ENCODE data around the gene RHBDD1.
A peak's percentile ranks its signal among the peaks of the same experiment; 100 is the strongest.

The RHBDD1 gene, protein sequence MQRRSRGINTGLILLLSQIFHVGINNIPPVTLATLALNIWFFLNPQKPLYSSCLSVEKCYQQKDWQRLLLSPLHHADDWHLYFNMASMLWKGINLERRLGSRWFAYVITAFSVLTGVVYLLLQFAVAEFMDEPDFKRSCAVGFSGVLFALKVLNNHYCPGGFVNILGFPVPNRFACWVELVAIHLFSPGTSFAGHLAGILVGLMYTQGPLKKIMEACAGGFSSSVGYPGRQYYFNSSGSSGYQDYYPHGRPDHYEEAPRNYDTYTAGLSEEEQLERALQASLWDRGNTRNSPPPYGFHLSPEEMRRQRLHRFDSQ

DNA sequence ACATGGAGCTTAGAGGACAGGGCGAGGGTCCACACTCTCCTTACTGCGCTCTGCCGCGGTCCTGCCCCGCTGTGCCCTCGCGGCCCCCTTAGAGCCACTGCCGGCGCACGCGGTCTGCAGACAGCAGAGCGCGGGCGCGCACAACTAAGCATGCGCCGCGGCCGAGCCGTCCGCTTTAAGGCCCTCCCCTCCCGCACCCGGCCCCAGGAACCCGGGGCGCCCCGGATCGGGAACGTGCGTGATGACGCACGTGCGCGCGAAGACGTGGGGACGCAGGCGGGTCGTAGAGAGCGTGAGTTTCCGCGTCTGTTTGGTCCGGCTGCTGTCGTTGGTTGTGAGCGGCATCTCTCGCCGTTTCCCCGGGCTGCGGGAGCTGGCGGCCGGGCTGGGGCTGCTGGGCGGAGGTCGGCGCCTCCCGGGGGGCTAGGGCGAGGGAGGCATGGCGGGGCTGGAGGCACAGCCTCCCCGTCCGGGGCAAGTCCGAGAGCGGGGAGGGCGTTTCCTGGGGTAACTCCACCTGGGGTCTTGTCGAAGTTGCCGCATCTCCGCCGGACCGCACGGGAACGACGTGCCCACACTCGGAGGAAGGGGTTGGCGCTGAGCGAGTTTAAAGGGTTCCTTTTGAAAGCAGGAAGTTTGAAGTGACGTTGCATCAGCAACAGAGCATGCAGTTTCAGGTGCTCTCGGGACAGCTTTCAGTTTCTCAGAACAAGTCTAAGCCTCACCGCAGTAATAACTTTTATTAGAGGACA, at the start of gene RHBDD1:
TSS of gene RHBDD1 (plus strand) at position 259 of the 752 bp plus-strand sequence. CDS start 28,640 bp downstream, outside the sequence.
- peak; percentile 96 for DNase-seq

DNA sequence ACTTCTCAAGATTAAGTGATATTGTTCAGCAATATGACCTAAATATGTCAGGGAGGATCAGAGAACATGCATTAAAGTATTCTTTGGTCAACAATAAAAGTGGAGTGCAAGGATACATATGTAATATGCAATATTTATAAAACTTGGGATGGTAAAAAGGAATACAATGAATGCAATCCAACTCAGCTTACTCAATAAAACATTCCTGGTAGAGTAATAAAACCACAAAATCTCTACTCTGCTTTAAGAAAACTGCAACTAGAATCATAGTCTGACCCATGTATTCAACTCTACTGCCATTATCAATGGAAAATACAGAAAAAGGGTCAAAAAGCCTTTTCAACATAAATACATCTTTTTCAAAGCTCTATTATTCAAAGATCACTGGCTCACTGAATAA, 47.8 kb upstream of the RHBDD1 start:
- no peak for DNase-seq

DNA sequence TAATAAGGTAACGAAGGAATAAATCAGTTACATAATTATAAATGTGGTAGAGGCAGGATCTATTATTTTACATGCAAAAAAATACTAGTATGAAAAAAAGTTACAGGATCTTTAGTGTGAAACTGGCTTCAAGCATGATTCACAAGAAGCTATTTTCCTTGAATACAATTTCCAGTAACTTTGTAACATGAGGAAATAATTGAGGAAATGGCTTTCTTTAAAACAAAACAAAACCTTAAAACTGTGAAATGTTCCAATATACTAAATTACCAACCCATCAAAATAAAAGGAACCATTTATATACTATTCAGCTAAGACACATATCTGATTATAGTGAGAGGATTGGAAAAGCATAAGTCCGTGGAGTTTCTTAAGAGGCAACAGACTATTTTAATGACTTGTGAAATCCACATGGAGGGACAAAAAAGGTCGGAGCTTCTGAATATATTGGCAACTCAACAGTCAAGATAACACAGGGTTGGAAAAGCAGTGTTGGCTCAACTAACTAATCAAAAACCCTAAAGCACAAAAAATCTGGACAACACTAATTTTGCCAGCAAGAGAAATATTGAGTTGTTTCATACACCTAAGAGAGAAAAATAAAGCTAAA, 46.9 kb upstream of the RHBDD1 start:
- no peak for DNase-seq

DNA sequence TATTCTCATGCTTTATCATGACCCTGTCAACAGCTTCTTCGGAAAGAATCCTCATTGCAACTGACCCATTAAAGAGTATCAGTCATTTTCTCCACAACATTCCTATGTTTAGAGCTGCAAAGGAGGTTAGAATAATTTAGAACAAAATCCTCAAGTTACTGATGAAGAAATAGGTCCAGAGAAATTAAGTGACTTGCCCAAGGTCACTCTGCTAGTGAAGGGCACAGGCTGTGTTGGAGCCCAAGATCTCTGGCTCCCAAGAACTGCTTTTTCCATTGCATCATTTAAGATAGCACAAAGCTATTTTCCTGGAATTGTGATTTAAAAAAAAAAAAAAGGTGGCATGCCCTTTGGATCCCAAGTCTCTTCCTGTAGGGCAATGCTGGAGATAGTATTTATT, 45.8 kb upstream of the RHBDD1 start:
- no peak for DNase-seq

DNA sequence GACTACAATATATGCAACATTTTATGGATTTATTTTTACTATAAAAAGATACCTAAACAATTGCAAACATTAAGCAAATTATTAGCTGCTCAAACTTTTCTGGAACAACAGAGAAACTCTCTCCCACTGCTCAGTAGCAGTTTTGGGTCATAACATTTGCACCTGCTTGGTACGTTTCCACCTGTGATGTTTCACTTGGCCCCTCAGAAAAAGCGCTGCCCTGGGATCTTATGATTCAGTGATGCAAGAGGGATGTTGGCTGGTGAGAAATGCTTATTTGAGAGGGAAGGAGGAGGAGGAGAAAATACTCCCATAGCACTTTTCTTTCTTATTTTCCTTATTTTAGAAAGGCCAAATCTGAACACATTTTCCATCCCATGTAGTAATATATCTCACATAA, 45.4 kb upstream of the RHBDD1 start:
- DNase-seq: no peak

DNA sequence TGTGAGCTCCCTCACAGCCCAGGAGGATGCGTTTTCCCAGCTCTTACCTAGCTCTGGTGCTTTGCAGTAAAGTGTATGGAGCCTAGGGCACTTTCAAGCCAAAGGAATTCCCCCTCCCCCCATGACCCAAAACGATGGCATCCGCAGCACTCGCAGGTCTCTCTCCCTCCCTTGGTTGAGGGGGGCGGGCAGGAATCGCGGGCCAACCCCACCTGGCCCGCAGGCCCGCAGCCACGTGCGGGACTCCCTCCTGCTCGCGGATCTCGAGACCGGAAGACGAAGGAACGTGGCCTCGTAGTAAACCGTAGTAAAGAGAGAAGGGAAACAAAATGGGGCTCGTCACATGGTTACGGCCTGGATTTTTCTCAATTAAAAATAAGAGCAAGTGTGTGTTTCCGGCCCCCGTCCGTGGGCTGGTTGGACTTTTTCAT, 44.8 kb upstream of the RHBDD1 start:
- peak; percentile 73 to 79 for DNase-seq

DNA sequence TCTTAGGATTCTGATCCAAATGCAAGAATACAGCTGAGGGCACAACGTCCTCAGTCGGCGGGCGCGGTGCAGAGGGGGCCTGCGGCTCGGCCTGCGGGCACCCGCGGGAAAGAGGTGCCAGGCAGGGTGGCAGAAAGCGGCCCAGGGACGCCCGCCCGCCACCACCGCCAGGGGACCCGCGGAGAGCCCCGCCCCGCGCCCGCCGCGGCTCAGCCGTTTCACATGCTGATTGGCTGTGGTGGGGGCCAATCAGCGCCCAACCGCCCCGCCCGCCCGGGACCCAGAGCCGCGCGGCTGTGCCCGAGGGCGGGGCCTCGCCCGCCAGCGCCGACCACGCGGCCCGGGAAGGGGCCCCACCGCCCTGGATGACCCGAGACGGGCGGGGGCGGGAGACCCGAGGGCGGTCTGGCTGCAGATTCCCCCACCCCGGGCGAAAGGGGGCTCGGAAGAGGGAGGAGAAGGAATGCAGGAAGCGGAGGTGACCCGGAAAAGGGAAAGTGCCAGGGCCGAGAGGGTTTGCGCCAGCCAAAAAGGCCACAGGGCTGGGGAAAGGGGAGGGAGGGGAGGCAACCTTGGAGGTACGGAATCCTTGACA, 44.3 kb upstream of the RHBDD1 start:
- DNase-seq: peak; percentile 83 to 91

DNA sequence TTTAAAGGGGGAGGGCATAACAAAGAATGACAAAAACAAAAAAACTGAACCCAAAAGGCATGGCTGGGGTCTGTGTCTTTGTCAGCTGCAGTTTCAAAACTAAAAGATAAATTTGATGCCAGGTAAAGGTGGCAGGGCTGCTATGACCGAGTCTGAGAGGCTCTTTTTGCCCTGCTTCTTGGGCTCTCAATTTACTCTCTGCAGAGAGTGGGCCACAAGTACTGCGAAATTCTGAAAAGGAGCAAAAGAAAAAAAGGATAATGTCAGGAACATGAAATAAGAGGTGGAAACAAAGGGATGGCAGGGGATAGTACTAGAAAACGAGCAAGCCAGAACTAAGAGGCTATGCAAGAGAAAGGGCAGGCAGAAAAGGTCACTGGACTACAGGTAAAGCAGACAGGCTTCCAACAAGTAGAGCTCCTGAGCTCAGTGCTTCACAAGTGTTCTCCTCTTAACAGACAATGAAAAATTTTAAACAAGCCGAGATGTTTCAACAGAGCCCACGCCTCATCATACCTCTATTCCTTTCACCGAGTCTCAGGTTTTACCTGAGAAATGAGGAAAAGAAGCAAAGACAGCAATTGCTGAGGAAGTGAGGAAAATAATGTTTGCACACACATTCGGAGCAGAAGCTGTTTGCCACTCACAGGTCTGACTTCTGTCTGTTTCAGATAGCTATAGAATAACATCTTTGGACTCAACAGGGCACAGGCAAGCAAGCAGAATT, 43.5 kb upstream of the RHBDD1 start:
- peak in 1 of 2 experiments; percentile 20 for DNase-seq

DNA sequence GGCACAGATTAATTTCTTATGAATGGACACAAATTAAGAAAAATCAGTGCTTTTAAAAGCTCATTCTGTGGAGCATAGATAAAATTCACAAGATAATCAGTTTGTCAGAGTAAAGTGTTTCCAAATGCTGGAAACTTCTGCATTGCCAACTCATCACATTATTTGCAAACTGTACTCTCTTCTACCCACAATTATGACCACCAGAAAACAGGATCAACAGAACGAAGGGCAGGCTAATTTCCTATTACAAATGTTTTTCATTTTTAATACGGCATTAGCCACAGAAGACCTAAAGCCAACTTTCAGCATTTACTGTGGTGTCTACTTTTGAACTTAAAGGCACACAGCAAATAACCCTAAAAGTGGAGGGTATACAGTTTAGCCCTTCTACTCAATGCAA, 42.2 kb upstream of the RHBDD1 start:
- no peak for DNase-seq

DNA sequence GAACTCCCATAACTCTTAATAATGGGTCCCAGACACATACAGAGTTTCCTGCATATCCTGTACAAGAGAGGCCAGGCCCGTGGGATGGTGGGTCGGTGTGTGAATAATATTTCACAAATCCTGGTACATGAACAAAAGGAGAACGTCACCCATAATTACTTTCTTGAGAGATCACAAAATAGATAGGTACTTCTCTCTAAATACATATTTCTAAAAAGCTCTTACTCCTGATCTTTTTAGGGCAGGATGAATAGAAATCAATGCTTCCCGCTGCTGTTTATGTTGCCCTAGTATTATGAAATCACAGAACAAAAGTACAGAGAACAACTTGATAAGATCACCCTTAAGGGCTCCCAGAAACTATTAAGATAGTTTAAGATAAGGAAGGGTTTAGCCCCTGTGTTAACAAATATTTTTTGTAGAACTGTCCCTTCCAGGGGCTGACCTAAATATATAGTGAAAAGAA, 41.6 kb upstream of the RHBDD1 start:
- no peak for DNase-seq

DNA sequence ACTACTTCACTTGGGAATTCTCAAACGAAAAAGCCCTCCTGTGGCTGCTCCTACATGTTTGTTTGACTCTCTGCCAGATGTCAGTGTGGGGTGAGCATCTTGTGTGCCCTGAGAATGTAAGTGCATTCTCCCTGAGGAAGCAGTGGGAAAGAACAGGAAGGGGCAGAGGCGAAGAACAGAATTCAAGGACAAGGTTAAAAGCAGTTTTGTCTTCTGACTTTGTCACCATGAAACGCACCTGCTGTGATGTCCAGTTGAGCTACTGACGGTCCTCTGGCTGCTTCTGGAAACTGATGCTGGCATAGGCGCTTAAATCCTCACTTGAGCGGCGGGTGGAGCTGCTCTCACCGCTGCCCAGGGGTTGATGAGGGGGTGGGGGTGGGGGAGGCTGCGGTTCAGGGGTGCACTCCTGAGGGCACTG, 41.1 kb upstream of the RHBDD1 start:
- peak in 1 of 2 experiments; percentile 7 for DNase-seq

DNA sequence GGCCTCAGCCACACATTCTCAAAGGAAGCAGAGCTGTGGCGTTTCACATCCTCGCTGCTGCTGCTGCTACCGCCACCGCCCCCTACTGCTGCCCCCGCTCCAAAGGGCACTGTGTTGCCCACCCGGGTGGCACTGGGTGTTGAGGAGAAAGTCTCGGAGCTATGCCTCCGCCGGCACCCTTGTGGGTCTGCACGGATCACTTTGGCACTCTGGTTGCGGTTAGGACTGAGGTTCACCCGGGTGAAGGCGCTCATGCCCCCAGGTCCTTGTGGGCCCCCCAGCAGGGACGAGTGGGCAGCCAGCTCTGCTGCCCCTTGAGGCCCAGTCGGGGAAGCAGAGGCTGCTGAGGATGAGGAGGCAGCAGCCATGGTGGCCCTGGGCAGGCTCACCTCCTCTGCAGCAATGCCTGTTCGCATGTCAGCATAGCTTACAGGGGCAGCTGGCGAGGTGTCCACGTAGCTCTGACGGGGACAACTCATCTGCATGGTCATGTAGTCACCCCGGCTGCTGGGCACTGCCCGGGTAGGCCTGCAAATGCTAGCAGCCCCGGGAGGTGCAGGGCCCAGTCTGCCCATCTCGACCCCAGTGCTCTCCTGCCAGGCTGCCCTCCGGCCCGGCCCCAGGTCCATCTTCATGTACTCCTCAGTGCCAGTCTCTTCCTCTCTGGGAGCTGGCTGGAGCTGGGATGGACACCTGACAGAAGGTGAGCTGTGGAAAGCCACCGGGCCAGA, 40.4 kb upstream of the RHBDD1 start:
- no peak for DNase-seq

DNA sequence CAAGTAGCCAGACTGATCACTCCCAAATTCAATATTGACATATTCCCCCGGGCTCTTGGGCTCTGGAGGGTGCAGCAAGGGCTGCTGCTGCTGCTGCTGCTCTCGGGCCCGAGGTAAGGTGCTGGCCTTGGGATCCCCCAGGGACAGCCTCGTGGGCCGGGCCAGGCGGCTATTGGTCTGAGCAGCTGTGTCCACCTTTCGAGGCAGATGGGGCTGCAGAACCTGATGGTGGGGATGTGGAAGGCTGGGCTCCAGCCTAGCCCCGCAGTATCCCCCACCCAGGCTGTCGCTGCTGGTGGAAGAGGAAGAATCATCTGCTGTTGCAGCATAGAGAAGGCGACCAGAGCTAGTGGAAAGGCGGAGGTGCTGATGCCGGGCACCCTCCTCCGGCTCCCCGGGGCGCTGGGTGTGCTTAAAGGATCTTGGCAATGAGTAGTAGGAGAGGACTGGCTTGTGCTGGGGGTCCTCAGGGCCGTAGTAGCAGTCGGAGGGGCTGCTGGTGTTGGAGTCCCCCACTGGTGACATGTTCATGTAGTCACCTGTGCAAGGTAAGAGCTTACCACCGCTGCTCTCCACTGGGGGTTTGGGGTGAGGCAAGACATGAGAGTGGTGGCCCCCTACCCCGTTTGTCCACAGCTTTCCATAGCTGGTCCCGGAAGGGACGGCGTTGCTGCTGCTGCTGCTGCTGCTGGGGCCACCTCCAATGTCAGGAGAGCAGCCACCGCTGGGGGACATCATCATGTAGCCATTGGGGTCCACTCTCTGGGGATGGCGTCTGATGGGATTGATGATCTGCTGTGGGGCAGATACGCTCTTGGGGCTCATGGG, 39.6 kb upstream of the RHBDD1 start:
- no peak for DNase-seq

DNA sequence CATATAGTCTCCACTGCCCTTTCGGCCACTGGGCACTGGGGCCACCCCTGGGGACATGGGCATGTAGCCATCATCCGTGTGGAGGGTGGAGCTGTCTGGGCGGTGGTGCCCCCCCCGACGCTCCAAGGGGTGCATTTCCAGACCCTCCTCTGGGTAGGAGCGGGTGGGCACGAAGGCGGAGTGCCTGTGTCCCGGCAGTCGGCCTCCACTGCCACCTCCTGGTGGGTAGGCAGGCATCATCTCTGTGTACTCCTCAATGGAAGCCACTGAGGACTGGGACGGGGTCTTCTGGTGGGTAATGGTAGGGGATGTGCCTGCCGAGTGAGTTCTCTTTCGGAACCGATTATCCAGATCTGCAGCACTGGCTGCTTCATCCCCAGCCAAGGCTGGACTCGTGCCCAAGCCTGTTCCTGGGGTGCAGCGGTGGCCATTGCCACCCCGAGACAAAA, 39.0 kb upstream of the RHBDD1 start:
- no peak for DNase-seq

DNA sequence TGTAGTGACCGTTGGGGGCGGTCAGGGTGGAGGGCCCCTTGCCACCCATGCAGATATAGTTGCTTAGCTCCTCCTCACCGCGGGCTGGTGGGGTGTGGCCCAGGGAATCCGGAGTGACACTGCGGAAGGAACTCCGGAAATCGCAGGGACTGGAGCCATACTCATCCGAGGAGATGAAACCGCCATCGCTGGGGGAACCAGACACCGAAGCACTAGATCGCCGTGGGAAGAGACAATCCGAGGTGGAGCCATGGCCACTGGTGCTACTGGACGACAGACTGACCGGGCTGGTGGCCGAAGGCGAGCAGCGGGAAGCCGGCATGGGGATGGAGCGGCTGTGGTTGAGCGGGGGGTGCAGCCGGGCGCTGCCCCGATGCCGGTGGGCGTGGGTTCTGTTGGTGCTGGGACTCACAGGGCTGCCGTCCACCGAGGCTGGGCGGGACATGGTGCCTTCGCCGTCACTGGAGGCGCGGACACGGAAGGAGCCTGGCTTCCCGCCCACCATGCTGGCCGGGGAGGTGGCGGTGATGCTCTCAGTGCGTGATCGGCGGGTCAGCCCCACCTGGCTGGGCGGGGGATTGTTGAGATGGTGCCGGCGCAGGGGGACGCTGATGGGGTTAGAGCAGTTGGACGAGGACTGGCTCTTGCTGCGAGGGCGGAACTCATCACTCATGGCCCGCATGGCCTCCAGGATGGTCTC, 38.4 kb upstream of the RHBDD1 start:
- DNase-seq: no peak

DNA sequence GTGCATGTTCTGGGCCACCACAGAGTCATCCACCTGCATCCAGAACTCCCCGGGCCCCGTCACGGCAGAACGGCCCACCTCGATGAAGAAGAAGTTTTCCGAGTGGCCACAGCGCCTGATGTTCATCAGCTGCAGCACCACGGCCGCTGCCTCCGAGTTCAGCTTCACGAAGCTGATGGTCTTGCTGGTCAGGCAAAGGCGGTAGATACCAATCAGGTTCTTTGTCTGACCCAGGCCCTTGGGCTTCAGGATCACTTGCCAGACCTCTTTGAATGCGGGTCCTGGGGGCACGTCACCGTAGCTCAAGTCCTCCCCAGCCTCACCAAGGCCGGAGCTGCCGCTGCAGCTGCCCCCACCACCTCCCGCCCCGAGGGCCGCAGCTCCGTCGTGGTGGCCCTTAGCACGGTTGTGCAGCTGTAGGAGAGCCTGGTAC, 37.8 kb upstream of the RHBDD1 start:
- no peak for DNase-seq

DNA sequence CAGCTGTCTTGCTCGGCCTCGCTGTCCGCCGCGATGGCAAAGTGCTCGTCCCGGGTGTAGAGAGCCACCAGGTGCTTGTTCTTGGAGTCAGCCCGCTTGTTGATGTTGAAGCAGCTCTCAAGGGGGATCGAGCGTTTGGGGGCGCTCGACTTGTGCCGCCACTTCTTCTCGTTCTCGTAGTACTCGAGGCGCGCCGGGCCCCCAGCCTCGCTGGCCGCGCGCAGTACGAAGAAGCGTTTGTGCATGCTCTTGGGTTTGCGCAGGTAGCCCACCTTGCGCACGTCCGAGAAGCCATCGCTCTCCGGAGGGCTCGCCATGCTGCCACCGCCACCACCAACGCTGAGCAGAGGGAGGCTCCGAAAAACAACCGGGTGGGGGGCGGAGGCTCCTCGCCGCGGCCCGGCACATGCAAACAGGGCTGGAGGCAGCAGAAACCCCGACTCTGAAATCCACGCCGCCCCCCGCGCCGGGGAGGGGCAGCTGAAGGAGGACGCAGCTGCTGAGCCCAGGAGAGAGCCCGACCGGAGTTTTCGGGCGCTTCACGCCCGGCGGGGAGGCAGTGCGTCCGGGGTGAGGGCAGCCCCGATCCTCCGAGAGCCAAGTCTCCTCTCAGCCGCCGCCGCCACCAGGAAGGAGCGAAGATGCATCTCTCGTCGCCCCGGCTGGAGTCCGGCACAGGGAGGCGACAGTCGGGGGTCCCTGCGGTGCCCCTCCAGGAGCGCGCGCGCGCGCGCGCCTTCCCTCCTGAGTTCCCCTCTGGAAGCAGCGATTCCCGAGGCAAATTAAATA, 37.2 kb upstream of the RHBDD1 start:
- DNase-seq: no peak

DNA sequence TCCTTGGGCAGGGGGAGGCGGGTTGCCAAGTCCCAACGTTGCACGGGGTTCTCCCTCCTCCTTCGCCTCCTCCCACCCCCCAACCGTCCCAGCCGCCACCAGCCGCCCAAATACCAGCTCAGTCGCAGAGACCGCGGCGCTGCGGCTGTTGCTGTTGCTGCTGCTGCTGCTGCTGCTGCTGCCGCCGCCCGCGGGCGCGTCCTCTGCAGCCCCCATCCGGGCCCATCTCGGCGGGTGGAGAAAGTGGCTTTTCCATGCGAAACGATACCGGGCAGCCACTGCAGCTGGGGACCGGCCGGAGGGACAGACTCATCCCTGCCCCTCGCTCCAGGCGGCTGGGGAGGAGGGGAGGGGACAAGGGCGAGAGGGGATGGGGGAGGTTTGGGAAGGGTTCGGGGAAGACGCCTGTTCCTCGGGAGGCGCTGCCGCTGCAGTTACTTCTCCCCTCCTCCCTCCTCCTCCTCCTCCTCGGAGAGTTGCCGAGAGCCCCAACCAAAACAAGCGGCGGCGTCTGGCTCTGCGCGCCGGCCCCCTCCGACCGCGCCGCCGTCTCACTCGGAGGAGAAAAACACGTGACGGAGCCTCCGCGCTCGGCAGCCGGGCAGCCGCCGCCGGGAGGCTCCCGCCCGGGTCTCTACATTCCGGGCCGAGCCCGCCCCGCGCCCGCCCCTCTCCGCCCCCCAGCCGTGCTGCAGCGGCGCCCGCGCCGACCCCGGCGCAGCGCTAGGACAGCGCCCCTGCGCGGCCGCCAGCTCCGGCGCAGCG, 36.5 kb upstream of the RHBDD1 start, which contains the start of gene IRS1:
TSS of gene IRS1 (minus strand) at position 610 of the 765 bp plus-strand sequence. CDS start 1,082 bp downstream, outside the sequence.
- peak; percentile 73 to 77 for DNase-seq
